T-helper 9 cell (primary cell): ENCODE measurements around the gene RAE1.
A peak's percentile ranks its signal among the peaks of the same experiment; 100 is the strongest.

Source experiments
- DNase-seq: peaks from one replicate; pipeline ENCODE4 v3.0.0-alpha.2; 2020

RAE1 gene

DNA sequence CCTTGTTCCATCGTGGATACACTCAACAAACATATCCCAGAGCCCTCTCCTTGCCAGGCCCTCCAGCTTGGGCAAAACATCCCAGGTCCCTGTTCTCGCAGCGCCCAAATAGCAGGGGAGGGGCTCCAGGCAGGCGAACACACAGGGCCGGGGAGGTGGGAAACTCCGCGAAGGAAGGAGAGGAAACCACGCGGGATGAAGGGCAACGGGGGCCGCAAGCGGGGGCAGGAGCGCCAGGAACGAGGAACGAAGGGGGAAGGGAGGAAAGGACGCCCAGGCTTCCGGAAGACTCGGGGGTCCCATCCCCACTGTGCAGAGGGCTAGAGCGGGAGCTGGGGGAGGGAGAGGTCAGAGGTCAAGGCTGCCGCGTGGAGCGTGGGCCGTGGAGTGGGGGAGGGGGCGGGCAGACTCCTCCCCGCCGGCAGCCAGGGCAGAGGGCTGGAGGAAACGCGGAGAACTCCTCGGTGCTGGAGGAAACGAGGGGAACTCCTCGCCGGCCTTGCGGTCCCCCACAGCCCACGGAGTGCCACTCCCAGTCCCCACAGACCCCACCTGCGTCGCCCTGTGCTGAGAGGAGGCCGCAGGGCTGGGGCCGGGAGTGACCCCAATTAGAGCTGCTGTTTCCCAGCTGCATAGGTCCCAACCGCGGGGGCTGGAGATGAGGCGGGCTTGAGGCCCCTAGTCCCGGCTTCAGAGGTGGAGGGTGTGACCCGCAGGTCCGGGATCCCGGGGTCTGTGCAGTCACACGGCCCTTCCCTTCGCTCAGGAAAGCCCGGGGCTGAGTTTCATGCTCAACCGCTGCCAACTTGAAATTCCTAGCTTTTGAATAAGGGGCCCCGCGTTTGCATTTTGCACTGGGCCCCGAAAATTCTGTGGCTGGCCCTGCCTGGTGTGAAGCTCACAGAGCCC is 38.9 kb downstream of the RAE1 start:
- peak; percentile 65 for DNase-seq

DNA sequence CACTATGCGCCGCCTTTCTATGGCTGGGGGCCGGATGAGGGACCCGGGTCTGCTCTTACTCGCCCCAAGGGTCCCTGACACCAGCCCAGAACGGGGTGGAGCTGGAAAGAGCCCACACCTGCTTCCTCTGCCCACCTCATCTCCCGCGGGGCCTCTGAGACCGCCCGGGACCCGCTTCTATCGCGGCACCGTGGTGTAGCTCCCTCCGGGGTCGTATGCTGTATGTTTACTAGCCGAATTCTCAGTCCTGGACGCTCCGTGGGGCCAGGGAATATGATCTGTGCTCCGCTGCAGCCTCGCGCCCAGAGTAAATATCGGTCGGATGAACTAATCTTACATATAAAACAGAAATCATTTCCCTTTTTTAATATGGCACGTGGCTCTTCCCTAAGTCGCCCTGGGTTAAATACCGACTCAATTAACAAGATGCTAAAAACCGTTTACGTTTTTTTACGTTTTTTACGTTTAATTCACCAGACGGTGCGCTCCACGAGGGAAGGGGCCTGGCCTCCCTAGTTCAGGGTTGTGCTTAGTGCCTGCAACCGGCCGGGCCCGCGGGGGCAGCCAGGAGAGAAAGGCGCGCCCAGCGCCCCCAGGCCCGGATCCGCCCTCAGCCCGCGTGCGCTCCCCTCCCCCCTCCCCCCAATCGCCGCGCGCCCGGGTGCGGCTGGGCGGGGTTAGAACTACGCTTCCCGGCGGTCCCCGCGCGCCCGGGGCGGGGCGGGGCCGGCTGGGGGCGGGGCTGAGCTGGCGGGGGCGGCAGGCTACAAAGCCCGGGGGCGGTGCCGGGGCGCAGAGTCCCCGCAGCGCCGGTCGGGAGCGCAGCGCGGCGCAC is 39.8 kb downstream of the RAE1 start, which contains the start of gene RBM38:
Gene RBM38, plus strand, starts transcription at position 793 of the 835 bp plus-strand sequence. CDS start 186 bp downstream, outside the sequence.
- DNase-seq = peak; percentile 69

DNA sequence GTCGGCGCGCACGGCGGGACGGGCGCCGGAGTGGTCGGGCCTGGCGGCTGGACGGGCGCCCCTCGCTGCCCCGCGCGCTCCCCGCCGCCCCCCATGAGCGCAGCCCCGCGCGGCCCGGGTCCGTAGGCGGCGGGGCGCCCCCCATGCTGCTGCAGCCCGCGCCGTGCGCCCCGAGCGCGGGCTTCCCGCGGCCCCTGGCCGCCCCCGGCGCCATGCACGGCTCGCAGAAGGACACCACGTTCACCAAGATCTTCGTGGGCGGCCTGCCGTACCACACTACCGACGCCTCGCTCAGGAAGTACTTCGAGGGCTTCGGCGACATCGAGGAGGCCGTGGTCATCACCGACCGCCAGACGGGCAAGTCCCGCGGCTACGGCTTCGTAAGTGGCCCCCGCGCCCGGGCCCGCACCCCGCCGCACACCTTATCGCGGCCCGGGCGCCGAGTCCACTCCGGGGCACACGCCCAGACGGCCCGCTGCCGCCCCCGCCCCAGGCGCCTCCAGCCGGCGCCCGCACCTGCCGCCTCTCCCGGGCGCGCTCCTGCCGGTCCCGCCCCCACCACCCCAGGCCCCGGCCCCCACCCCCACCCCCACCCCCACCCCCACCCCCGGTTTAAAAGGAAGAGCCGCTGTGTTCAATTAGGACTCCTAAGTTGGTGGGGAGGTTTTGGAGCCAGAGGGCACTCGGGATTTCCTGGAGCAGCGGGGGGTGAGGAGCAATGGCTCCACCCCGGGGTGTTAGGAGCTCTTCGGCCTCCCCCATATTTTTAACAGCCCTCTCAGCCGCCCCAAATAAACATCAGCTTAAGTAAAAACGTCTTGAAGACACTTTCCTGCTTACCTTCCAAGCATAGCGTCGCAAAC is 40.6 kb downstream of the RAE1 start:
- no peak for DNase-seq

DNA sequence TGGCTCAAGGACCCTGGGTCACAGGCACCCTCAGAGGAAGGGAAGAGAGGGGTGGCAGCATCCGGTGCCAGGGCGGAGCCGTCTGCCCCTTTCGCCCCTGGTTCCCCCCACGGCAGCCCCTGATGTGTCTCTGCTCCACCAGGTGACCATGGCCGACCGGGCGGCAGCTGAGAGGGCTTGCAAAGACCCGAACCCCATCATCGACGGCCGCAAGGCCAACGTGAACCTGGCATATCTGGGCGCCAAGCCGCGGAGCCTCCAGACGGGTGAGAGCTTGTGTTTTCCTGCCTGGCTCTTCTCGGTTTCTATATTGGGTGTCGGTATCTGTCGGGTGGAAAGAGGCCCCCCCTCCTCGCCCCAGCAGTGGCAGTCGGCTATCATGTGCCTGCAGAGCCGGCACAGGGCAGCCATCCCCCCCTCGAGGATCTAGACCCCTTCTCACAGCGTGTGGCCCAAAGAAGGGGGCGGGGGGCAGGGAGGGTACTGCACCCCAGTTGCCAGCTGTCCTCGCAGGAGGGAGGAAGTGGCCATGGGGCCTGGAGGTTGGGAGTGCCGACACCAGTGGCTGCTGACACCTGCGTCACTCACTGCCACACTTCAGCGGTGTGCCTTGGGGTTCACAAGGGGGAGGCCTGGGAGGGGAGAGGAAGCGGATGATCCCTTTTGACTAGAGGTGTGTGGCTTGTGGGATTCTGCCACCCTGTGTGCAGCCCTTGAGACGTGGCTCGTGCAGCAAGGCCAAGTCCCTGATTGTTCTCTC is 41.6 kb downstream of the RAE1 start:
- DNase-seq = peak; percentile 83

DNA sequence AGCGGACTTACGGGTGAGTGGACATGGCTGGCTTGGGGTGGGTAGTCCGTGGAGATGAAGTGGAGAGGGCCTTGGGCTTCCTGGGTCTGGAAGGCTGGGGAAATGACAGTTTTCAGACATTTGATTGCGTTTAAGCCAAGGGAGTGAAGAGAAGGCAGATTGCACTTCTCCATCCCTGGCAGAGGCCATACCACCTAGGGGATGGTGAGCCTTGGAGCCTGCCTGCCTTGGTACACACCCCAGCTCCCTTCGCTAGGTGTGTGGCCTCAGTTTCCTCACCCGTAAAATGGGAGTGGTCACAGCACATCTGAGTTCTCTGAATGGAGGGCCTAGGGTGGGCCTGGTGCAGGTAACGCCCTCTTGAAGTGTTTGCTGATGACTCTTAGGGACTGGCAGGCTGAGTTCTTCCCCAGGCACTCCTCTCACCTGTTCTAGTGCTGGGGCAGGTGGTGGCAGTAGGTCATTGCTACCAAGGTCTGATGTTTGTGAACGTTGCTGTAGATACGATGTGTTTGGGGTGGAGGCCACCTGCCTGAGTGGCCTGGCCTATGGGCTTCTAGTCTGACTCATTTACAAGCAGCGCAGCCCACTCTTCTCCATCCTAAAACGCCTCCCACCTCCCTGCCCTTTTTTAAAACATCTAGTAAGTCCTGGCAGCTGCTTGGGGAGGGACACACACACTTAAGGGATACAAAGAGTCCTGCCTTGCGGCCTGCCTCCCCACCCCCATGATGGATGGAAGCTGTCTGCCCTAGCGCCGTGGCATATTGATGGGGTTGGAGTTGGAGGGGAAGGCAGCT is 42.5 kb downstream of the RAE1 start:
- DNase-seq = no peak

DNA sequence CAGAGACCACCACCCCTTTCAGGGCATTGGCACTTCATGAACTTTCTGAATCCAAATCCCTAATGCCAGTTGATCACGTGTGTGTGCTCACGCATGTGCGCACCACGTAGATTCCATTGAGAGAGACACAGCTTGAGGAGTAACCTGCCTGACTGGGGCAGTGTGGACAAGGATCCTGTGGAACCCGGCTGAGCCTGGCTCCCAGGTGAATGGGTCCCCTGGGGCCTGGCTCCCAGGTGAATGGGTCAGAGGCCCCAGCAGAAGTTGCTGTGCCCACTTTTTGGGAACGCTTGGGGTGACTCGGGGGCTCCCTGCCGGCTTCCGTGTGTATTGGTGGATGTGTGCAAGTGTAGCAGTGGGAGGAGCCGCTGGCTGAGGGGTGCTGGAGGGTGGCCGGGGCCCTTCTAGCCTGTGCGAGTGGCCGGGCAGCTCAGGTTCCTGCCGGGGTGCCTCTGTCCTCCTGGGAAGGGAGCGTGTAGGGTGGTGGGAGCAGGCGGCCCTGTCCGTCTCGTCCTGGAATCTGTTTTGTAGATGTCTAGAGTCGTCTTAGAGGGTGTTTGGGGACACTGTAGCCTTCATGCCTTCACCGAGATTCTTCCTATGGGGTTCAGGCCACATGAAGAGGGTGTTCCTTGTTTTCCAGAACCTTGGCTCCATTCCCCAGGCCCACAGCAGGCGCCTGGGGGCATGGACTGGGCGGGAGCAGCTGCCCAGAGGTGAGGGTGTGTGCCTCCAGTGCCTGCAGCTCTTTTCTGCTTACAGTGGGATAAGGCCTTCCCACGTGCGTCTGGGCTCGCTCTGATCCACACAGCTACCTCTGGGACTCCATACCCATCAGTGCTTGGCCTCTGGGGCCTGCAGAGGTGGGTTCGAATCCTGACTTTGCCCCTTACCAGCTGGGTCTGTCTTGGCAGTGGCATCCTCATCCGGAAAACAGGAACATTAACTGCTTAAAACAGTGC is 43.3 kb downstream of the RAE1 start:
- no peak for DNase-seq

DNA sequence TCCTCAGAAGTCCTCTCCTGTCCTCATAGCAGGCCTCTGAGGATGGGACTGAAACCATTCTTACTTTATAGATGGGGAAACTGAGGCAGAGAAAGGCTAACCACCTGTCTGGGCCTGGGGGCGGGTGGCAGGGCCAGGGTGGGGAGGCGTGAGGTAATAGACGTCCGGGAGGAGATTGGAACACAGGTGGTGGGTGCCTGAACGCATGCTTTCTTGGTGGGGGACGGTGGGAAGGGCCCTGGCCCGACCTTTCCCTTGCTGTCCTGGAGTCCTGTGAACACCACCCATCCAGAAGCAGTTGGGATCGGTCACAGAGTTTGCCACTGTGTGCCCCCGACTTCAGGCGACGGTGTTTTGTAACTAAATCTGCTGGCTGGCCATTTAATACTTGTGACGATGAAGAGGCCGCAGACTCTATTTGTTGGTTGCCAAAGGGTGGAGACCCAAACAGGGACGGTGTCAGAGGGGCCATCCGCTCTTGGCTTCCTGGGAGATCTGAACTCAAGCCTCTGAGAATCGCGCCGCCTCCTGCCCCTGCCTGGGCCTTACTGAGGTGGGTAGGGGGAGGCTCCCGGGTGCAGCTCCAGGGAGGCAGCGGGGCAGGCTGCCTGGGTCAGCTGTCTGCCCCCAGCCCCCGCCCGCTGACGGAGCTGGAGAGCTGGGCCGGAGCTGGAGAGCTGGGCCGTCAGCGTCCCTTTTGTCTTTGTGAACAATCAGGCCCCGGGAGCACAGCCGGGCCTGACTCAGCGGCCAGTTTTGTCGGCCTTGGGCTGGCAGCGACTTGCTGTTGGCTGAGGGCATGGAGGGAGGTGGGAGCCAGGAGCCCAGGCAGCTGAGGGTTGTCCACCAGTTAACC is 44.3 kb downstream of the RAE1 start:
- no peak for DNase-seq

DNA sequence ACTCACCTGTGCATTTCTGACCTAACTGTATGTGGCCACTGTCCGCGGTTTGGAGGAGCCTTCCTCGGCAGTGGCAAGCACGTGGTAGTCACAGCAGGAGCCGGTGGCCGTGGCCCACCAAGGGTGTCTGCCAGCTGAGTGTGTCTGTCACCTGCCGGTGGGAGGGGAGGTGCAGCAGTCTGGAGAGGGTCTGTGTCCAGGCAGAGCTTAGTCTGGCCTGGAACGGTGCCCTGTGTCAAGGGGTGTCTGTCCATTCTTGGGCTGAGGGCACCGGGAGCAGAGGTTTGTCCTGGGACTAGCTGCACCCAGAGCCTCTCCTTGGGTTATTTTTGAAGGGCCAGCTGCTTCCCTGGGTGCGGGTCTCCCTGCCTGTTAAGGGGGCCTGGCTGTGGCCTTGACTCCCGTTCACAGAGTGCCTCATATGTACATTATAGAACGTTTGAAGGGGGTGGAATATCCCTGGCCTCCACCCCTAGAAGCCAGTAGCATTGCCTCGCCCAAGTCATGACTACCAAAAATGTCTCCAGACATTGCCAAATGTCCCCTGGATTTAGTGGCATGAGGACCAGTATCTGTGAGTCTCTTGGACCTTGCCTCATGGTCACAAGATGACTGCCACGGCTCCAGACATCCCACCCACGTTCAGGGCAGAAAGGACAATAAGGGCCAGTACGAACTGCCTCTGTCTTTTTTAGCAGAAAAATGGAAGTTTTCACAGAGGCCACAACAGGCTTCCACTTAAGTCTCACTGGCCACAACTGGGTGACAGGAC is 45.3 kb downstream of the RAE1 start:
- DNase-seq = no peak

DNA sequence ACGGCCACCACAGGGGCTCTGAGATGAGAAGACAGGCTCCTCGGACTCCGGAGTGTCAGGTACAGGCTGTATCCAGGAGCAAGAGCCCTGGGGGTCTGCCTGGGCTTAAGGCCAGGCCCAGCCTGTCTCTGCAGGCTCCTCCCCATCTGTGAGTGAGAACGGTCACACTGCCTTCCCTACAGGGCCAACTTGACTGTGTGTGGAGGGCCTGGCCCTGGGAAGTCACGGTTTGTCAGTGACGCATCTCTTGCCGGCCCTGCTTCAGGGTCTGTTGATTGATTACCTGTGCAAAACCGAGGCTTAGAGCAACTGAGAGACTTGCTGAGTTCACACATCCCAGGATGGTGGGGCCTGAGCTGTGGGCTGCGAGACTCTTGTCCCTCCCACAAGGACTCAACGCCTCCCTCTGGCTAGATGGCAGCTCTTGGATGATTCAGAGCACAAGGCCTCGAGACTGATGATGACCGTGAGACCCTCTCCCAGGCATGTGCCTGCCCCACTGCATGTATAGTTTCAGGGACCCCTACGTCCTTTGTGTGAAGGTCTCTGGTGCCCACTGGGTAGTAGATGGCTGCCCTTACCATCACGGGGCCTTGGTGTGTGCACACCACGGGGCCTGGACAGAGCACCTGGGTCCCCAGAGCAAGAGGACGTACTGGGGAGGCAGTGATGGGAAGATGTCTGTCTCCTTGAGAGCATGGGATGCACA is 46.1 kb downstream of the RAE1 start:
- DNase-seq = no peak

DNA sequence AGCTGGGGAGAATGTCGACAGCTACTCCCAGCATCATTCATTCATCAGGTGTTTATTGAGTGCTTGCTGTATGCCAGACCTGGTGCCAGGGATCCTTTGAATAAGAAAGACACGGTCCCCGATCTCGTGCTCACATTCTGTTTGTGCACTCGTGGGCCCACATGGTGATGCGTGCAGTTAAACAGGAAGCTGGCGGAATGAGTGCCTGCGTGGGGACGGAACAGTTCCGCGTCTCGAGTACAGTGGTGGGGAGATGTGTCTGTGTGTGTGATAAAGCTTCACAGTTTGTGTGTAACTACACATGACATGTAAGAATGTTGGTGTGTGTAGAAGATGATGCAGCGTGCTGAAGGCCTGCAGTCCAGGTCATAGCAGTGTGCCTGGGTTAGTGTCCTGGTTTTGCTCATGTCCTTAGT is 46.6 kb downstream of the RAE1 start:
- DNase-seq = peak; percentile 54

DNA sequence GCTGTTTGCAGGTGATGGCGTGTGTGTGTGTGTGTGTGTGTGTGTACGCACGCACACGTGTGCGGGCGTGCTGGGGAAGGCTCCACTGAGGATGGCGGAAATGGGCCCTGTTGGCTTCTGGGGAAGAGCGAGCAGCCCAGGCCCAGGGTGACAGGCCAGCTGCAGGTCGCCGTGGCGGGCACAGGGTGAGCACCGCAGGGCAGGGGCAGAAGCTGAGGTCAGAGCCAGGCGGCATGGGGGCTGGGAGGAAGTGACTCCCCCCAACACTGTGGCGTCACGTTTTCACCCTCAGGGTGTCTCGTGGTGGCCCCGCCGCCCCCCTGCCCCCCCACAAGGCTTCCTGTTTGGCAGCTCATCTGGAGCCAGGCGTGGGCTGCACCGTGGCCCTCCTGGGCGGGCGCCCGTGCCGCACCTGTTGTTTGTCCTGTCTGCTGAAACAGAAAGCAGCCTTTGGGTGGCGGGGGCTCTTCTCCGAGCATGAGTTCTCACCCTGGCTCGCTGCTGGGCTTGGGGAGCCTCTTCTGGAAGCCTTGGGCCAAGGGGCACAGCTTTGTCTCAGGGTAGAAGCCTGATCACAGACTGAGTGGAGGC is 47.3 kb downstream of the RAE1 start:
- DNase-seq = peak; percentile 90

DNA sequence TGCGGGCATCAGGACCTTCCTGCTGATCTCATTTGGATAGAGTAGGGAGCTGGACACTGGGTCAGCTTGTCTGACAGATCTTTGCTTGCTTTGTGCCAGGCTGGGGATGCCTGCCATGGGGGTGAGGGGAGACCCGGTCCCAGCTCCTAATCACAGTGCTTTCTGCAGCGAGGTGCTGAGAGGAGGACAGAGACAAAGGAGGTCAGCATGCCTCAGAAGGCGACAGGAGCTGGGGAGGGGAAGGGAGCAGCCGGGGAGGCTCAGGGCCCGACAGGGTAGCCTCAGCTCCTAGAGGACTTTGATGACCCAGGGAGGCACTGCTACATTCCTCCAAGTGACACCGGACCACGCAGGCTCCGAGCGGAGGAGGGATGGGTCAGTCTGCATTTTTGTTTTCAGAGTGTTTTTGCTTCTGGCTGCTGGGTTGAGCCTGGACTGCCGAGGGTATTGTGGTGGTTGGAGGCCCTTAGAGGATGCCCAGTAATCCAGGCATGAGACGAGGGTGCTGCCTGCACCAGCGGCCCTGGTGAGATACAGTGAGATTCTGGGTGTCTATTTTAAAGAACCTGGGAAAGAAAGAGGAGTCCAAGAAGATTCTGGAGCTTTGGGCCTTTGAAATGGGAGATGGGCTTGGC is 48.0 kb downstream of the RAE1 start:
- no peak for DNase-seq

DNA sequence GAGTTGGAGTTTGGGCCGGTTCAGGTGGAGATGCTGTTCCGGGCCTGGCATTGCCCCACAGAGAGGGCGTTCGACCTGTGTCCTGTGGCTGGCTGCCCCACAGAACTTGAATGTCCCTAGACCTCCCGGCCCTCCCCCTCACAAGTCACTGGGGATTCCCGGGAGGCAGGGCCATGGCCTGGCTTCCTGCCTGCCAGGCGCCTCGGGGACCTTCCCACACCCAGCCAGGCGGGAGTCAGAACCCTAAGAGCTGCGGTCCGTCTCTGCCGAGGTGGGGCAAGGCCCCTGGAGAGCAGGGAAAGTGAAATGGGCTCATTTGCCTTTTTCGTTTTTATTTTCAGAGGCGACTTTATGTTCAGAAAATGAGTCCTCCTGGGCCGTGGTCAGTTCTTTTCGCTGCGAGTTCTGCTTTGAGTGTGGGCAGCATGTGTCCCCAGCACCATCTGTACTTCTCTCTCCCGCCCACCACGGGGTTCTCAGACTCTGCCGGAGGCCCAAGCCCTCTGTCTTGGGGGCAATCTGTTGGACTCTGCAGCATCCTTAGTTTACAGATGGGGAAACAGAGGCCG is 48.6 kb downstream of the RAE1 start:
- no peak for DNase-seq

DNA sequence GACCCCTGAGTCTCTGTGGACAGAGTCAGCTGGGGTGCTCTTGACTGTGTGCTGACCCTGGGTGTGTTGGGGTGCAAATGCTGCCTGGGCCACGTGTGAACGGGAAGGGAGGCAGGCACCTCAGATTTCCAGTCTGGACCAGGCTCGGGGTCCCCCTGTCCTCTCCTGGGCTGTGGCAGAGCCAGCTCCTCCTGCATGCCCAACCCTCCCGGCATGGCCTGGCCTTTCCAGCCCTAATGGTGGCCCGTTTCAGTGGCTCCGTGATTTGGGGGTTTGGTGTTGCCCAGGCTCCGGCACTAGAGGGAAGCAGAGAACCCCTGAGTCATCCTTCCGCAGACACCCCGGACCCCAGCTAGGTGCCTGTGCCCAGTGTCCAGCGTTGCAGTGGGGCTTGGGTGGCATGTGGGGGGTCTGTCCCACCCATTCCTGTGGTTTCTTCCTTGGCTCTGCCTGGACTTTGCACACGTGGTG is 49.2 kb downstream of the RAE1 start:
- DNase-seq = no peak

DNA sequence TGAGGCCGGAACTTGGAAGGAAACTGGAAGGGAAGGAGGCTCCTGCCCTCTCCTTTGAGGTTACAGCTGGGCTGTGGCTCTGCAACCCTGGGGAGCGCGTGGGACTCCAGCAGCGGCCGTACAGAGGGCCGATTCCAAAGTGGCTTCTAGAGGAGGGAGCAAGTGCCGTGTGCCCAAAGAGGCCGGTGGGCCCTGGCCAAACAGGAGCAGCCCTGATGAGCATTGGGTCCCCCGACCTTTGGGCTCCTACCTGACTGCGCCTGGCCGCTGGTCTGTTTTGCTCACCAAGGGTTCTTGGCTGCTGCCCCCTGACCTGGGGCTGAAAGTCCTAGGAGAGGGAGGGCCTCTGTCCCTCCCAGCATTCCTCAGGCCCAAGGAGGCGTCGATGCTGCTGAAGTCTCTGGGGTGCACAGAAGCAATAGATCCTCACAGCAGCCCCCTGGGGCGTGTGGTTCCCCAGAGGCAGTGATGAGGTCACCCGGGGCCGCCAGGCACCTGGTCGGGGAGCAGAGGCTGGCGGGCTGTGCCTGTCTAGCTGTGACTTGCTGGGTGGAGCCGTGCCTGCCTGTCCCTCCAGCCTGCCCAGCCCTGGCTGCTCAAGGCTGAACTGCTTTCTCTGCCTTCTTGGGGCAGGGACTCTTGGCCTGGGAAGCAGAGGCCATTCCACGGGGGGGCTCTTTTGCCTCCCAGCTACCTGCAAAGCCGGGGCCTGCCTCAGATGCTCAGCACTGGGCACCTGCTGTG is 49.9 kb downstream of the RAE1 start:
- DNase-seq = no peak
